Measurements from ENCODE around the gene B3GALT2. TPM values are rescaled to one million over a fixed set of nuclear protein-coding genes. Genes with fewer than 3 reads are reported as not detected.

B3GALT2 gene
- total and polyA plus RNA-seq, 2 experiments from 2014 or later = 2.8 to 4.8 TPM

DNA sequence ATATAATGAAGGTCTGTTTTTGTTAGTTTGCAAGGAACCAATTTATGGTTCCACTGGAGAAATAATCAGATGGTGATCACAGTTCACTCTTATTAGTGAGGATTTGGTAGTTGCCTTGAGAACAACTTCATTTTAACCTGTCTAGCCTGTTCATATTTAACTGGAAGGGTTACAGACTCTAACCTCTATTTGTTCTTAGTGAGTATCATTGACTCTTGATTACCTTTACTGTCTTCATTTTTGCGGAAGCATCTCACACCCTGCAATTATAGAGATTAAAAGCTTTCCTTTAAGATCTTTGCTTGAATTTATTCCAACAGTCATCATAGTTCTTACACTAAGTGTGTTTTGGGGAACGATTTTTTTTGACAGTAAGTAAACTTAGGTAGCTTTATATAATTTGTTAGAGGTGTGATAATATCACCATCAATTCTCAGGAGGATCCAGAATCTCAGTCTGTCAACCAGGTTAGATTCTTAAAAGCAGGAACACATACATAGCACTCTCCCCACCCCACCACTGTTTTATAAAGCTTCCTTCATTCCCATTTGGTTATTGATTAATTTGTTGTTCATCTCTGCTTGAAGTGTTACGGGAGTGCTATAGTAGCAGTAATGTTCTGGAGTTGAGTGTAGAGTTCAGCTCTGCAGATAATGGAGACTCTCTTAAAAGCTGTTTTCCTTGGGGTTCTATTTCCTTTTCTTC is 30.1 kb downstream of the B3GALT2 start:
- Histone ChIP-seq H3K9me2 (ENCODE audit: insufficient read depth) (no peaks in the 10 kb centered on the region), H4K20me1 (ENCODE audit: insufficient read depth) (no peaks in the 10 kb centered on the region), H3K9ac (no peak overlapping the region), H3K27ac (no peak overlapping the region), H3K4me2 (ENCODE audit: unreplicated experiment) (no peak overlapping the region), H3K4me1 (ENCODE audit: insufficient read depth) (peaks cover 7% of the 10 kb centered on the region; the same call in 1 of the 2 replicates), H3K36me3 (ENCODE audit: low read depth) (peaks cover 36% of the 10 kb centered on the region), H2AFZ (no peak overlapping the region), H3K27me3 (replicated peaks; ENCODE audit: insufficient read depth) (no peaks in the 10 kb centered on the region), H3K9me3 (ENCODE audit: low read depth) (no peaks in the 10 kb centered on the region), H3F3A (ENCODE audit: insufficient read depth) (peaks cover 14% of the 10 kb centered on the region; the same call in 1 of the 2 replicates), H3K79me2 (ENCODE audit: insufficient read depth) (peaks cover 67% of the 10 kb centered on the region), H3K4me3 (no peak overlapping the region)
- no peak for DNase-seq
- 98 to 99% methylated on average over 3 of the region's 3 CpGs for WGBS, 2 experiments (ENCODE audit: low coverage in 1 of 2, low lambda C conversion rate in 2 of 2, missing lambda C conversion rate in 2 of 2)
- TF ChIP-seq EZH2phosphoT487 (IDR thresholded peaks at IDR 0.05; ENCODE audit: insufficient read depth, low read depth) = no peak
- TF ChIP-seq EZH2 (IDR thresholded peaks at IDR 0.05; ENCODE audit: insufficient read depth, poor library complexity, severe bottlenecking) = no peak
- in situ Hi-C loops (cut with MboI) = no loop called here

DNA sequence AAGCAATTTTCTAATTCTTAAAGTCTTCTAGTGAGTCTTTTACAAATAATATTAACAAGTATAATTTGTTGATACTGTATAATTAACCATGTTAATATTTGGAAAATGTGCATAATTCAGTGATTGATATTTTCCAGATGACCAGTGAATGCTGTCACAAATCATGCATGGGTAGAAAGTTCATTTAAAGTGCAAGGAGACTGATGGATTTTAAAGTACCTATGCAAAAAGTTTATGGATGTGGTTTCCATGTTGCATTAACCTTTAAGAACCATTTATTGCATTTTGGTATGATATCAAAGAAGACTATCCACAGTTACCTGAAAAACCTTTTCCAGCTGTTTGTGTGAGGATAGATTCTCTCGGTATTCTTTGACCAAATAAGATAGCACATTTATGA is 41.4 kb downstream of the B3GALT2 start:
- Histone ChIP-seq H3F3A (ENCODE audit: insufficient read depth) (peaks cover 15% of the 10 kb centered on the region; the same call in 1 of the 2 replicates), H3K27me3 (replicated peaks; ENCODE audit: insufficient read depth) (no peaks in the 10 kb centered on the region), H3K4me1 (ENCODE audit: insufficient read depth) (no peaks in the 10 kb centered on the region), H3K9me2 (ENCODE audit: insufficient read depth) (no peaks in the 10 kb centered on the region), H4K20me1 (ENCODE audit: insufficient read depth) (0 out of 2 replicates have a peak, but pooled peaks cover 3% of the 10 kb centered on the region), H3K27ac (no peak overlapping the region), H3K79me2 (ENCODE audit: insufficient read depth) (peaks cover 81% of the 10 kb centered on the region), H3K9ac (no peak overlapping the region), H2AFZ (no peak overlapping the region), H3K9me3 (ENCODE audit: low read depth) (no peaks in the 10 kb centered on the region), H3K4me3 (no peak overlapping the region), H3K36me3 (ENCODE audit: low read depth) (peaks cover 33% of the 10 kb centered on the region), H3K4me2 (ENCODE audit: unreplicated experiment) (no peak overlapping the region)
- in situ Hi-C loops (cut with MboI) = no loop called here
- WGBS, 2 experiments (ENCODE audit: low coverage in 1 of 2, low lambda C conversion rate in 2 of 2, missing lambda C conversion rate in 2 of 2) = 51 to 58% methylated on average over 1 of the region's 1 CpG
- DNase-seq = no peak
- no peak for TF ChIP-seq EZH2 (IDR thresholded peaks at IDR 0.05; ENCODE audit: insufficient read depth, poor library complexity, severe bottlenecking)

DNA sequence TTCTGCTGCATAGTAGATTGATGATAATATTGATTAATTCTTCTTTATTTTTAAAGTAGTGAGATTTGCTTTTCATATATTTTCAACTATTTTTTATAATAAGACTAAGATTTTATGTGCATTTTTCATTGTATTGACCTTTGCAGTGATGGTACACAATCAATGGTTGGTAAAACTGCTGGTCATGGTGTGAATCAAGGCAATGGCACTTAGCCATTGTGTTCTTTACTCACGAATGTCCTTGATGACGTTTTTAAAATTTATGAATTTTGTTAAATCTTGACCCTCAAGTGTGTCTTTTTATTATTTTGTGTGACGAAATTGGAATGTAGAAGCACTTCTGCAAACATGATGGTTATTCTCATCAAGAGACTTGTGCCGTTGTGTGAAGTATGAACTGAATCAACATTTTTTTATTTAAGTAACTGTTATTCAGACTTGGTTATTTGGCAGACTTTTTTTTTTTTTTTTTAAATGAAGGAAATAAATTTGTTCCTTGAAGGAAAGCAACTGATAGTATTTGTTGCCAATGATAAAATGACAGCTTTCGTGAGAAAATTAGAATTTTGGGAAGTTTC is 42.0 kb downstream of the B3GALT2 start:
- in situ Hi-C loops (cut with MboI) = no loop called here
- peaks cover 35% of the 10 kb centered on the region for H3K36me3 ChIP-seq (ENCODE audit: low read depth)
- H3F3A ChIP-seq (ENCODE audit: insufficient read depth) = peaks cover 15% of the 10 kb centered on the region; the same call in 1 of the 2 replicates
- WGBS, 2 experiments (ENCODE audit: low coverage in 1 of 2, low lambda C conversion rate in 2 of 2, missing lambda C conversion rate in 2 of 2) = 59 to 61% methylated on average over 5 of the region's 5 CpGs
- 0 out of 2 replicates have a peak, but pooled peaks cover 3% of the 10 kb centered on the region for H4K20me1 ChIP-seq (ENCODE audit: insufficient read depth)
- H3K27ac ChIP-seq = no peak overlapping the region
- H2AFZ ChIP-seq = no peak overlapping the region
- no peak overlapping the region for H3K4me2 ChIP-seq (ENCODE audit: unreplicated experiment)
- H3K9me2 ChIP-seq (ENCODE audit: insufficient read depth) = no peaks in the 10 kb centered on the region
- no peaks in the 10 kb centered on the region for H3K4me1 ChIP-seq (ENCODE audit: insufficient read depth)
- H3K4me3 ChIP-seq = no peak overlapping the region
- no peak overlapping the region for H3K9ac ChIP-seq
- H3K27me3 ChIP-seq (replicated peaks; ENCODE audit: insufficient read depth) = no peaks in the 10 kb centered on the region
- DNase-seq = no peak
- H3K9me3 ChIP-seq (ENCODE audit: low read depth) = no peaks in the 10 kb centered on the region
- H3K79me2 ChIP-seq (ENCODE audit: insufficient read depth) = peaks cover 81% of the 10 kb centered on the region
- TF ChIP-seq EZH2phosphoT487 (IDR thresholded peaks at IDR 0.05; ENCODE audit: insufficient read depth, low read depth) (no peak), EZH2 (IDR thresholded peaks at IDR 0.05; ENCODE audit: insufficient read depth, poor library complexity, severe bottlenecking) (no peak)

DNA sequence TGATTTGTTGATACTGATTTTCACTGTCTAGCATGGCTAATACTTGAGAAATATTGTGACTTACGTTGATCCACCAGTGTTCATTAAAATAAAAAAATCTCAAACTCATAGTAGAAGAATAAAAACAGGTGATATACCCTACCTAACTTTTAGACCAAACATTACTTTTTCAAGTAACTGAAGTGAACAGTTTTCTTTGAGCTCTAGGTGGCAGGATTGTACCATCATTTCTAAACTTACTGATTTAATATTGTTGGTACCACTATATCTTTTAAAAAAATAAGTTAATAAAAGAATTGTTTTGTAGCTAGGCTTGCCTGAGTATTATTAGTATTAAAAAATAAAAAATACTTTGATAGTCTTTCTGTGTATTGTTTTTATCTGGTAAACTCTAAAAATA is 43.1 kb downstream of the B3GALT2 start:
- no peak overlapping the region for H3K9ac ChIP-seq
- H3K4me1 ChIP-seq (ENCODE audit: insufficient read depth) = no peaks in the 10 kb centered on the region
- in situ Hi-C loops (cut with MboI) = no loop called here
- DNase-seq = peak; percentile 33
- no peak overlapping the region for H3K27ac ChIP-seq
- H3K79me2 ChIP-seq (ENCODE audit: insufficient read depth) = peaks cover 84% of the 10 kb centered on the region
- 0 out of 2 replicates have a peak, but pooled peaks cover 3% of the 10 kb centered on the region for H4K20me1 ChIP-seq (ENCODE audit: insufficient read depth)
- no peaks in the 10 kb centered on the region for H3K9me3 ChIP-seq (ENCODE audit: low read depth)
- no peak for TF ChIP-seq EZH2phosphoT487 (IDR thresholded peaks at IDR 0.05; ENCODE audit: insufficient read depth, low read depth)
- no peak for TF ChIP-seq EZH2 (IDR thresholded peaks at IDR 0.05; ENCODE audit: insufficient read depth, poor library complexity, severe bottlenecking)
- H3F3A ChIP-seq (ENCODE audit: insufficient read depth) = peaks cover 15% of the 10 kb centered on the region; the same call in 1 of the 2 replicates
- WGBS, 2 experiments (ENCODE audit: low coverage in 1 of 2, low lambda C conversion rate in 2 of 2, missing lambda C conversion rate in 2 of 2) = 88 to 91% methylated on average over 1 of the region's 1 CpG
- no peak overlapping the region for H3K4me3 ChIP-seq
- no peaks in the 10 kb centered on the region for H3K27me3 ChIP-seq (replicated peaks; ENCODE audit: insufficient read depth)
- no peaks in the 10 kb centered on the region for H3K9me2 ChIP-seq (ENCODE audit: insufficient read depth)
- H3K36me3 ChIP-seq (ENCODE audit: low read depth) = peaks cover 31% of the 10 kb centered on the region
- H2AFZ ChIP-seq = no peak overlapping the region
- no peak overlapping the region for H3K4me2 ChIP-seq (ENCODE audit: unreplicated experiment)

Data from GM23248 (cell line).